ENCODE results near the gene STARD10. TPM values are rescaled to one million over a fixed set of nuclear protein-coding genes. Genes with fewer than 3 reads are reported as not detected.

STARD10 gene
- total and polyA plus RNA-seq, 10 donors, result 19.7 to 46.7 (median 27.9) TPM

- intact Hi-C loops (cut with DNase I; ENCODE audit: low total_unique reads), result no loop called here
- Histone ChIP-seq H3K4me3 (no peak overlapping the region), H3K4me1 (peaks cover 4 to 62% (median 23%) of the 10 kb centered on the region in 6 donors), H3K27me3 (replicated peaks in 1 of 7) (no peaks in the 10 kb centered on the region), H3K36me3 (peaks cover 0 to 11% (median 0%) of the 10 kb centered on the region in 6 donors), H3K9me3 (no peaks in the 10 kb centered on the region), H3K27ac (no peak overlapping the region)
- 91 to 96% (median 94%) methylated on average over 6 of the region's 6 CpGs for WGBS, 5 donors
- DNase-seq, result no peak
- TF ChIP-seq CTCF (IDR thresholded peaks at IDR 0.05 in 8 of 11, conservative IDR thresholded peaks at IDR 0.05 in 3 of 11) (no peak), POLR2AphosphoS5 (IDR thresholded peaks at IDR 0.05) (no peak), POLR2A (IDR thresholded peaks at IDR 0.05) (no peak)
Observed at GRCh38 chr11:72774499-72774898, 19.3 kb downstream of the STARD10 start.

GRCh38 chr11:72773696-72774095, 20.2 kb downstream of the STARD10 start:
- no peak for TF ChIP-seq POLR2AphosphoS5 (IDR thresholded peaks at IDR 0.05)
- TF ChIP-seq CTCF (IDR thresholded peaks at IDR 0.05 in 8 of 11, conservative IDR thresholded peaks at IDR 0.05 in 3 of 11), result no peak
- no peak for TF ChIP-seq POLR2A (IDR thresholded peaks at IDR 0.05)
- no peaks in the 10 kb centered on the region for H3K27me3 ChIP-seq (replicated peaks in 1 of 7)
- no peaks in the 10 kb centered on the region for H3K9me3 ChIP-seq
- no peak overlapping the region for H3K27ac ChIP-seq
- H3K4me3 ChIP-seq, result no peak overlapping the region
- H3K36me3 ChIP-seq, result peaks cover 0 to 11% (median 0%) of the 10 kb centered on the region in 6 donors
- intact Hi-C loops (cut with DNase I; ENCODE audit: low total_unique reads), result no loop called here
- 84 to 88% (median 86%) methylated on average over 6 of the region's 6 CpGs for WGBS, 5 donors
- no peak for DNase-seq
- peaks cover 4 to 54% (median 21%) of the 10 kb centered on the region in 6 donors for H3K4me1 ChIP-seq

- Histone ChIP-seq H3K4me1 (peaks cover 4 to 50% (median 21%) of the 10 kb centered on the region in 6 donors), H3K4me3 (no peak overlapping the region), H3K9me3 (no peaks in the 10 kb centered on the region), H3K27ac (no peak overlapping the region), H3K27me3 (replicated peaks in 1 of 7) (no peaks in the 10 kb centered on the region), H3K36me3 (peaks cover 0 to 11% (median 0%) of the 10 kb centered on the region in 6 donors)
- WGBS, 5 donors, result 70 to 84% (median 73%) methylated on average over 4 to 5 of the region's 5 CpGs
- intact Hi-C loops (cut with DNase I; ENCODE audit: low total_unique reads), result no loop called here
- DNase-seq, result no peak
- TF ChIP-seq CTCF (IDR thresholded peaks at IDR 0.05 in 8 of 11, conservative IDR thresholded peaks at IDR 0.05 in 3 of 11), result no peak
- no peak for TF ChIP-seq POLR2A (IDR thresholded peaks at IDR 0.05)
- no peak for TF ChIP-seq POLR2AphosphoS5 (IDR thresholded peaks at IDR 0.05)
Observed at GRCh38 chr11:72773291-72773690, 20.6 kb downstream of the STARD10 start.

- Histone ChIP-seq H3K36me3 (peaks cover 0 to 11% (median 0%) of the 10 kb centered on the region in 6 donors), H3K4me1 (peaks cover 2 to 37% (median 12%) of the 10 kb centered on the region in 6 donors), H3K27me3 (replicated peaks in 1 of 7) (no peaks in the 10 kb centered on the region), H3K9me3 (no peaks in the 10 kb centered on the region), H3K4me3 (no peak overlapping the region), H3K27ac (no peak overlapping the region)
- no peak for DNase-seq
- TF ChIP-seq POLR2AphosphoS5 (IDR thresholded peaks at IDR 0.05), result no peak
- TF ChIP-seq CTCF (IDR thresholded peaks at IDR 0.05 in 8 of 11, conservative IDR thresholded peaks at IDR 0.05 in 3 of 11), result no peak
- intact Hi-C loops (cut with DNase I; ENCODE audit: low total_unique reads), result no loop called here
- WGBS, 5 donors, result 89 to 95% (median 94%) methylated on average over 10 to 12 of the region's 12 CpGs
Observed at GRCh38 chr11:72772059-72772458, 21.8 kb downstream of the STARD10 start.

Measured in spleen (tissue), 11 donors.